B cell (primary cell): ENCODE results near the gene TIAL1. TPM values are rescaled to one million over a fixed set of nuclear protein-coding genes. Genes with fewer than 3 reads are reported as not detected.
A peak's percentile ranks its signal among the peaks of the same experiment; 100 is the strongest.

Experiments used
- ATAC-seq: fragments of 200-7000 bp; cut with Tn5 transposase; one replicate; pipeline ENCODE4 v1.10.0; 2021; ENCODE audit warnings: low read depth, mild to moderate bottlenecking, moderate number of reproducible peaks, moderate library complexity
- CTCF ChIA-PET: fragments of 350-600 bp; sonication (Branson Sonifier 250); formaldehyde crosslinking; loops from one replicate; lab custom pipeline; 2021; ENCODE audit warnings: antibody characterized with exemption, inconsistent platforms; lab: Charles Lee
- POLR2A ChIA-PET: fragments of 350-600 bp; sonication (Branson Sonifier 250); formaldehyde crosslinking; loops from one replicate; lab custom pipeline; 2021; ENCODE audit warnings: antibody characterized with exemption; lab: Charles Lee
- DNase-seq: peaks from one replicate; pipeline ENCODE4 v3.0.0; 2013
- H2AFZ ChIP-seq: 2 replicates; pipeline ENCODE4 v1.6.1; 2012; ENCODE audit warnings: mild to moderate bottlenecking, low read depth, low read length; ENCODE audit not compliant: insufficient read depth, poor library complexity, severe bottlenecking
- H3K27ac ChIP-seq, 2 donors: 1 replicate in 1 of 2; 2 replicates in 1 of 2; pipeline ENCODE4 v1.5.1; 2012 to 2013; ENCODE audit warnings: low read length in 2 of 2, mild to moderate bottlenecking in 2 of 2, moderate library complexity in 1 of 2
- H3K27me3 ChIP-seq, 4 experiments: fragments of 200-600 bp in 1 of 4; sonication (generic) in 1 of 4; replicated peaks in 1 of 4; 1 replicate in 2 of 4; 2 replicates in 2 of 4; pipeline versions ENCODE4 v1.6.1 to v1.7.0; 2013 to 2016; ENCODE audit warnings: low read length in 3 of 4, mild to moderate bottlenecking in 2 of 4, mixed read lengths in 1 of 4, moderate library complexity in 1 of 4; ENCODE audit not compliant: insufficient read depth in 4 of 4, control insufficient read depth in 3 of 4; ENCODE audit errors: control extremely low read depth in 1 of 4
- H3K36me3 ChIP-seq, 2 experiments: replicated peaks in 1 of 2; 1 replicate in 1 of 2; 2 replicates in 1 of 2; pipeline versions ENCODE4 v1.6.1 to v1.7.1; 2013; ENCODE audit warnings: low read length in 1 of 2; ENCODE audit not compliant: insufficient read depth in 2 of 2, control insufficient read depth in 1 of 2; ENCODE audit errors: control extremely low read depth in 1 of 2, extremely low read depth in 1 of 2
- H3K4me1 ChIP-seq, 2 donors: fragments of 200-600 bp in 1 of 2; sonication (generic) in 1 of 2; 1 replicate in 1 of 2; 2 replicates in 1 of 2; pipeline versions ENCODE4 v1.5.1 to v1.6.1; 2013 to 2017; ENCODE audit warnings: low read length in 2 of 2; ENCODE audit not compliant: control insufficient read depth in 2 of 2, insufficient read depth in 2 of 2
- H3K4me2 ChIP-seq: replicated peaks from 2 replicates; pipeline ENCODE3; 2012; ENCODE audit warnings: mild to moderate bottlenecking, low read depth, low read length; ENCODE audit not compliant: poor library complexity, severe bottlenecking
- H3K4me3 ChIP-seq, 5 experiments: fragments of 200-600 bp in 1 of 5; sonication (generic) in 1 of 5; 1 replicate in 3 of 5; 2 replicates in 2 of 5; pipeline versions ENCODE4 v1.5.1 to v1.7.0; 2011 to 2016; ENCODE audit warnings: low read length in 4 of 5, mild to moderate bottlenecking in 4 of 5, low read depth in 2 of 5, control low read depth in 1 of 5, moderate library complexity in 1 of 5; ENCODE audit not compliant: insufficient read depth in 1 of 5; ENCODE audit errors: control extremely low read depth in 1 of 5, extremely low read depth in 1 of 5
- H3K79me2 ChIP-seq: fragments of 200-600 bp; sonication (generic); one replicate; pipeline ENCODE4 v1.6.0; 2016; ENCODE audit warnings: low read length; ENCODE audit not compliant: control insufficient read depth, insufficient read depth
- H3K9ac ChIP-seq: fragments of 200-600 bp; sonication (generic); 2 replicates; pipeline ENCODE4 v1.6.1; 2017; ENCODE audit warnings: mild to moderate bottlenecking, low read length, moderate library complexity
- H3K9me3 ChIP-seq, 3 donors: one replicate each; pipeline versions ENCODE4 v1.6.1 to v1.7.1; 2013; ENCODE audit warnings: low read length in 2 of 3; ENCODE audit not compliant: control insufficient read depth in 2 of 3, insufficient read depth in 1 of 3; ENCODE audit errors: control extremely low read depth in 1 of 3
- H4K20me1 ChIP-seq: 2 replicates; pipeline ENCODE4 v1.6.0; 2012; ENCODE audit warnings: mild to moderate bottlenecking, low read length; ENCODE audit not compliant: insufficient read depth, control insufficient read depth, poor library complexity, severe bottlenecking
- H3K27ac Mint-ChIP-seq: one replicate; pipeline ENCODE4 v1.8.0; 2021; ENCODE audit warnings: mixed read lengths
- H3K27me3 Mint-ChIP-seq: one replicate; pipeline ENCODE4 v1.8.0; 2021; ENCODE audit warnings: mixed read lengths
- H3K4me1 Mint-ChIP-seq: one replicate; pipeline ENCODE4 v1.8.0; 2021; ENCODE audit warnings: mixed read lengths
- H3K4me3 Mint-ChIP-seq: one replicate; pipeline ENCODE4 v1.8.0; 2021; ENCODE audit warnings: mixed read lengths
- H3K9me3 Mint-ChIP-seq: one replicate; pipeline ENCODE4 v1.8.0; 2022; ENCODE audit warnings: mixed read lengths; ENCODE audit not compliant: insufficient read depth
- CTCF ChIP-seq: fragments of 200-600 bp; IDR thresholded peaks from one replicate; pipeline ENCODE4 v1.8.0; 2022; ENCODE audit warnings: antibody characterized with exemption, mild to moderate bottlenecking
- EZH2 ChIP-seq: IDR thresholded peaks from 2 replicates; pipeline ENCODE4 v1.6.1; 2012; ENCODE audit warnings: borderline replicate concordance, low read depth, mild to moderate bottlenecking, moderate library complexity, low read length; ENCODE audit not compliant: insufficient read depth, poor library complexity, severe bottlenecking
- WGBS: methylation state at CpG from one replicate; pipeline ENCODE4 v1.1.5; 2013; ENCODE audit warnings: missing lambda C conversion rate; ENCODE audit not compliant: insufficient coverage; 5-methylcytosine and 5-hydroxymethylcytosine counted together
- intact Hi-C: fragments of 100-400 bp; cut with micrococcal nuclease; formaldehyde crosslinking; loops from one replicate; pipeline ENCODE4 v1.10.0; 2022
- polyA plus RNA-seq: library from polyadenylated mRNA; depleted of rRNA; stranded (reverse); fragments of >200 nt; gene quantifications from 2 replicates; pipeline ENCODE4 v1.2.3, GENCODE V29; 2012
- total RNA-seq, 2 donors: library from RNA; stranded (reverse); fragments of 120-200 nt in 1 of 2; gene quantifications; 1 replicate in 1 of 2; 2 replicates in 1 of 2; pipeline versions ENCODE4 v1.2.3 to v1.2.4, GENCODE V29; 2013 to 2022

Gene TIAL1
- total and polyA plus RNA-seq, 2 donors (not counting 1 experiment from before 2014, with no cell fraction given): 98.5 to 159 TPM

DNA sequence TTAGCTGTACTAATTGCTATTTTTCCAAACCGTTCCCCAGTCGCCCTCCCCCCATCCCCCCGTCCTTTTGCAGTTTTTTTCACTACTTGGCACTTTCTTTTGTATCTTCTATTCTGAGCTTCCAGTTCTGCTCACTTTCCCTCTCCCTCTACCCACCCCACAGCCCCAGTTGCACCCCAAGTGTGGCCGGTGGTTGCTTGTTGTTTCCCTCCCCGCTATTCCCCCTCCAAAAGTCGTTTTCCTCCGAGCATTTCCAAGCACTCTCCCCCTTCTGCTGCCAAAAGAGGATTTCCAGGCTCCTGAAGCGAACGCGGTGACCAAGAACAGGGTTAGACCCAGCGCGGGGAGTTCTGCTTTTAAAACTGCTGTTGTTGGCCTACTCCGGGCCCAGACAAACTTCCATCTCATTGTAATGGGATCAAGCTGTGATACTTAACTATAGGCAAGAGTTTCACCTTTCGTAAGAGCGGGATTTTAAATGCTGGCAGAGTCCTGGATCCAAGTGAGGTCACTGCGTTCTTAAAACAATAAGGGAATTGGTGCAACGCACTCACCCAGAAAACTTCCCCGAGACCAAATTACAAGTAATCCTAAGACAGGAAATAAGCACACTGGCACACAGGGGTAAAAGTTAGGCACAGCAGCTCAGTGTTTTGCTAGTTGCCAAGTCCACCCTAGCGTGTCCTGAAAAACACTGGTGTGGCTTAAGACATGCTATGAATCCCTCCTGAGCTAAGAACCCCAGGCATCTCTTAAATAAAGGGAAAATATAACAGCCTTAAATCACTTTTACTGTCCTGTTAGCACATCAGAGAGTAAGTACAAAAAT, 52.7 kb downstream of the TIAL1 start:
- POLR2A ChIA-PET: interaction anchor here (0.6 to 1.1 kb wide), 3 partner anchors 61 to 485 kb away, joined by 3 to 16 read pairs (median 5); no protein-coding TSS in a partner anchor
- Histone ChIP-seq H3K4me1 (peaks cover 11 to 18% of the 10 kb centered on the region in 2 donors), H2AFZ (peak overlapping the region; percentile 84)

More for the DNA sequence above, 52.7 kb downstream of the TIAL1 start:
- ATAC-seq: no peak
- Histone ChIP-seq H3K79me2 (peaks cover 5% of the 10 kb centered on the region), H4K20me1 (no peaks in the 10 kb centered on the region), H3K27ac (no peak overlapping the region), H3K9me3 (no peaks in the 10 kb centered on the region), H3K4me2 (peak overlapping the region; percentile 80), H3K9ac (peak overlapping the region; percentile 75), H3K27me3 (peaks cover 0 to 3% (median 0%) of the 10 kb centered on the region in 4 experiments), H3K4me3 (peak overlapping the region in 1 of 5 experiments; percentile 76), H3K36me3 (no peaks in the 10 kb centered on the region)
- CTCF ChIA-PET: interaction anchor here (0.6 to 3.9 kb wide), 21 partner anchors 9 to 405 kb away, joined by 3 to 37 read pairs (median 5); partner anchors contain the start of gene GRK5
- H3K4me1 Mint-ChIP-seq: peaks cover 22% of the 10 kb centered on the region
- intact Hi-C loops: loop anchor here (1.0 to 5.0 kb wide), 7 partner anchors 27 to 977 kb away; no protein-coding TSS in a partner anchor
- H3K27me3 Mint-ChIP-seq: peaks cover 16% of the 10 kb centered on the region
- no peak for DNase-seq
- H3K27ac Mint-ChIP-seq: peak overlapping the region; percentile 85
- WGBS: 81% methylated on average over 12 of the region's 19 CpGs
- no peaks in the 10 kb centered on the region for H3K9me3 Mint-ChIP-seq
- TF ChIP-seq EZH2 (no peak), CTCF (no peak)
- peak overlapping the region; percentile 95 for H3K4me3 Mint-ChIP-seq
